Amniotic stem cell (primary cell): ENCODE data around the gene C16orf82.
"Not testable (repeated sequence)": the region's sequence is repeated elsewhere in the genome, so short reads cannot be mapped to it uniquely, and the experiment has no call there.

Source experiments
- DNase-seq: peaks from one replicate; lab custom pipeline; 2025; lab: John Stamatoyannopoulos, UW

Gene C16orf82

DNA sequence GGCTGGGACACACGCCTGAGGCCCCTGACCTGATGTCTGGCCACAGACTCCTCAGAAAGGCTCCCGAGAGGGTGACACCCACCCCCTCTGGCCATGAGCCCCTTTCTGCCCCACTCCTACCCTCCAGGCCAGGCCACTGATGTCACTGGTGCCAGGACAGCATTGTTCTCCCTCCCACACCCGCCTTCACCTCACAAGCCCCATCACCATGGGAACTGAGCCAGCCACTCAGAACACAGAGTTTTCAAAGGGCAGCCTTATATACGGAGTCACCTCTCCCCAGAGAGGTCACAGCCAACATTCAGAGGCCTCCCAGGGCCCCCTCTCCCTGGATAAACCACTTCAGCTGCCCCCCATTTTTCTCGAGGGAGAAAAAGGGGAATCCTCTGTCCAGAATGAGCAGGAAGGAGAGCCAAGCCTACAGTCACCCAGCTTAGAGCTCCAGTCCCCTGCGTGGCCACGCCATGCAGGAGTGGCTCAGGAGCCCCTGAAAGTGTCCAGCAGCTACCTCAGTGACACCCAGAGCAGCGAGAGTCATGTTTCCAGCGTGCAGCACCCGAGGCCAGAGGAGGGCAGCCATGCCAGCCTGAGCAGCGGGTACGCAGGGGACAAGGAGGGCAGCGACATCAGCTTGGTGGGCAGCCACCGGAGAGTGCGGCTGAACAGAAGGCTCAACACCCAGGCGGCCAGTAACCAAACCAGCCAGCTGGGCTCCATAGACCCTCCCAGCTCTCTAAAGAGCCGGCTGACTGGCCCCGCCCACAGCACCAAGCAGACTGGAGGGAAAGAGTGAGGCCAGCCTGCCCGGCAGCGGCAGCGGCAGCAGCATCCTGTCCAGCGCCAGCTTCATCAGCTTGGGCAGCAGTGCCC is at the start of gene C16orf82:
Gene C16orf82 (plus strand): TSS at position 260 of the 870 bp plus-strand sequence.
- DNase-seq = no peak

DNA sequence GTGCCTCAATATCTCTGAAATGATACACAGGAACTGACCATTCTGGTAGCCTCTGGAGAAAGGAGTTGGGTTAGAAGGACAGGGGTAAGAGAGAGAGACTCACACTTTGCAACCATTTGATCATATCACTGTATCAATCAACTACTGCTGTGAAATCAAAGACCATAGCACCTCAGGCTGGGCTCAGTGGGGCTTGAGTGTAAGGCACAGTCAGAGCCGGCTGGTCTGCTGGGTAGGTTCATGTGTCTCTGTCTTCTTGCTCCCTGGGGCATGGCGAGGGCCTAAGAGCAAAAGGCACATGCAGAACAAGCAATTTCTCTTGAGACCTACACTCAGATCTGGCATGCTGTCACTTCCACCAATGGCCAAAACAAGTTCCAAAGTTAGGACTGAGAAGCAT is 46.7 kb upstream of the C16orf82 start:
- DNase-seq = no peak

DNA sequence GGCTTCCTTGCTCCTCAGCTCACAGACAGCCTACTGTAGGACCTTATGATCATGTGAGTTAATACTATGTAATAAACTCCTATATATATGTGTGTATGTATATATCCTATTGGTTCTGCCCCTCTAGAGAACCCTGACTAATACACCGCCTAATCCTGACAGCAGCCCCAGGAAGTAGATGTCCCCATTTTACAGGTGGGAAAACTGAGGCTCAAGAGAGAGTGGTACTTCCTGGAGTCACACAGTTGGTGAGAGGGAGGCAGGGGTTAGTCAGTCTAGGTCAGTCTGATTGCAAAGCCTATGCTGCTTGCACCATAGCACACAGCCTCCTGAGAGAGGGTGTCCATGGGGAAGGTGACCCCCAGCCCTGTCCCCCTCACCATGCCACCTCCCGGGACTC is 42.7 kb upstream of the C16orf82 start:
- no peak for DNase-seq

DNA sequence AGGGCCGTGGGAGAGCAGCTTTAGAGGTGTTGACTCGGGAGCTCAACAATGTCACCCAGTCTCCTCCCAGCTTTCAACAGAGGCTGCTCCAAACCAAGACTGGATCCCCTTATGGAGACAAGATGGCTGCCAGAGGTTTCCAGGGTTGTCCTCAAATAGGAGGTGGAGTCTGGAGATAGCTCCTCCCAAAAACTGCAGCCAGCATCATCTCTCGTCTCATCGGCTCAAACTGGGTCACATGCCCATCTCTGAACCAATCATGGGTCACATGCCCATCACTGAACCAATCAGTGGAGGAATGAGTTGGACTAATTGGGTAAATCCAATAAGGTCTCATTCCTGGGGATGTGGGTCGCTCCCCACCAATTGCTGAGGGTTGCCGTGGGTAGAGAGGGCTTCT is 41.1 kb upstream of the C16orf82 start:
- no peak for DNase-seq

DNA sequence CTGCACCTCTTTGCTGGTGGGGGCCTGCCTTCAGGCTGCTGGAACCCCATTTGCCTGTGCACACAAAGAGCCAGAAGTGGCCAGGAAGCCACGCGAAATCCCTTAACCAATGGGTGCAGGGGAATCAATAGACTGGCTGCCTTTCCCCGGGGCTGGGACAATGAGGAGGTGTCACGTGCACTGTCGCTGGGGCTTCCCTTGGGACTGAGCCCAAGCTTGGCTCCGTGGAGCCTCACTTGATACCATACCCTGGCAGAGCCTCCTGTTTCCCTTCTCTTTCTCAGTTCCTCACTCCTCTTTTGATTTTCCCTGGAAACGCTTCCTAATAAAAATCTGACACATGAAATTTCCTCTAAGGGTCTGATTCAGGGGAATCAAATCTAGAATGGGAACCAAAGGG is 38.8 kb upstream of the C16orf82 start:
- no peak for DNase-seq

DNA sequence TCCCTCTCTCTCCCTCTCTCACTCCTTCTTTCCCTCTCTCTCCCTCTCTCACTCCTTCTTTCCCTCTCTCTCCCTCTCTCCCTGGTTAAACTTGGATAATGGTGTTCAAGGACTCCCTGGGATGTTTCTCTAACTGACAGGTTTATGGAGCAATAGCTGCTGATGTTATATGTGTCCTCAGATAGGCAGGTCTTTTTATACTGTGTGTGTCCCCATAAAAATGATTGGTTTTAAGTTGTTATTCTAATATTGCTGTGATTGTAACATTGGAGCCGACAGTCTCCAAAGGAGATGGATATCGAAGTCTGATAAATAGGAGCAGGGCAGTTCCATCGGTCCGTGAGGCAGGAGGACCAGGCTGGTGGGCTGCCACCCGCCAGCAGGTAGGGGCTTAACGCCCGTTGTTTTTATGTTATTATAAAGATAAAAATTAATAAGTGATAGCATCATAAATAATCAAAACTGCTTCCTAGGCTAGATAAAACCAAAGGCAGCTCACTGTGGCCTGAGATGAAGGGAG is 38.1 kb upstream of the C16orf82 start:
- DNase-seq = no peak

DNA sequence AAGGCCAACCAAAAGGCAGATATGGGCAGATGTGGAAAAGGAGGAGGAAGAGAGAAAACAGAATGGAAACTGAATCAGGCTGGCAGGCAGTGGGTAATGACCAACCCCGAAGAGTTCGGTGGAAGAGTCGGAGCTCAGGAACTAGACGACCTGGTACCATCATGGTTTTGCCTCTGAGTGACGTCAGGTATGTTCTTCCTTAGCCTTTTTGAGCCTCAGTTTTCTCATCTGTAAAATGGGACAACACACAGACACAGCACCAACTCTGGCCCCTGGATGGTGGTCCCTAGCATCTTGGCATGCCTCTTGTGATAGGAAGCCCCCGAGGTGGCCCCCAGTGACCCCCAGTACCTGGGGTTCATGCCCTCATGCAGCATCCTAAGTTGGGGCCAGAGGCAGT is 37.2 kb upstream of the C16orf82 start:
- DNase-seq = no peak

DNA sequence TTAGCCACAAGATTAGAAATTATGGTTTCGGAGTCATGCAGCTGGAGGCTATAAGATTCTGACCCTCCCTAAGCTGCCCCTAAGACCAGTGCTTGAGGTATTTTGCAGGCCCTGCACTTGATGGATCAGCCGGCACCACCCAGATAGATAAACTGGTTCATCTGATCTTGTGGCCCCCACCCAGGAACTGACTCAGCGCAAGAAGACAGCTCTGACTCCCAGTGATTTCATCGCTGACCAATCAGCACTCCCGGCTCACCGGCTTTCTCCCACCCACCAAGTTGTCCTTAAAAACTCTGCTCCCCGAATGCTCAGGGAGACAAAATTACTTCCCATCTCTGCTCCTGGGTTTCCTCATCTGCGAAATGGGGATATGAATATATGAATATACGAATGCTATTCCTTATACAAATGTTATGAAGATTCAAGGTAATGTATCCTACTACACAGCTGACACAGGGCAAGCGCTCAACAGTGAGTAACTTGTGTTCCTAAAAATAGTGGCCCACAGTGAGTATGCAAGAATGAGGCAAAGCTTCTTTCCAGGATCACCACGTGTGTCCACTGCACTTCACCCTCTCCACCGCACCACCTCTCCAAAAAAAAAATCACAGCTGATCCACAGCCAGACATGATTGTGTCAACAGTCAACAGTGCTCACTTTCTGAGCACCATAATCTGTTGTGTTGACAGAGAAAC is 33.3 kb upstream of the C16orf82 start:
- no peak for DNase-seq

DNA sequence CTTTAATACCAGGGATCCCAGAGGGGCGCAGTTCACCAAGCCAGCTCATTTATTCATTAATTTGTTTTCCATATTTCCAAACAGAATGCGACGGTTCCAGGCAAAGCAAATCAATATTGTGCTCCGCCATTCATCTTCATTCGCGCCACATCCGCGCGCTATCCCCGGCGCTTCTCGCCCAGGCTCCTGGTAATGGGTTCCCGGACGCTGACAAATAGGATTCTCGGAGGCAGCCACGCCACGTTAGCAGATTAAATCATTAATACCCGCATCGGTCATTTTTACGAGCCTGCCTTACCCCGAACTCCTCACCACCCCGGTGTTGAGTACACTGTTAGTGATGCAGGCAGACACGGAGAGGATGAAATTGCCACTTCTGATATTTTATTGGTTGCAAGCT is 26.0 kb upstream of the C16orf82 start:
- DNase-seq = no peak

DNA sequence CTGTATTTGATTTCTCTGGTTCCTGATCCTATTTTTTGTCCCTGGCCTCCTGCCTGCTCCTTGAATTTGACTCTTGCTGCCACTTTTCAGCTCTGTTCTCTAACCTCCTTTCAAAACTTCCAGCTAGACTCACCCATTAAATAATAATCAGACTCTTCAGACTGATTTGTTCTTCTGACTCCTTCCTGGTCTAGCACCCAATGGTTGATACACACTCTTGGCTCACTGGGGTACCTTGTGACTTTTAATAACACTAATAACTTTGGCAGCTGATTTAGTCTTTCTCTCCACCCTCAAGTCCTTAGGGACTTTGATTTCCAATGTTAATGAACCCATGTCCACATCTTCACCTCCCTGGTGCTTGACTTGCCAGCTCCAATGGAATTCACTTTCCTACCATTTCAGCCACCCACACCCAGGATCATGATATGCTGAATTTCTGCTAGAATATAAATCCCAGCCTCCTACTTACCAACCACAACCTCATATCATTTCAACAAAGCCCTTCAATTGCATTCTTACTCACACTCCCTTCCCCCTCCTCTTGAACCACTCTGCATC is 19.7 kb upstream of the C16orf82 start:
- no peak for DNase-seq

DNA sequence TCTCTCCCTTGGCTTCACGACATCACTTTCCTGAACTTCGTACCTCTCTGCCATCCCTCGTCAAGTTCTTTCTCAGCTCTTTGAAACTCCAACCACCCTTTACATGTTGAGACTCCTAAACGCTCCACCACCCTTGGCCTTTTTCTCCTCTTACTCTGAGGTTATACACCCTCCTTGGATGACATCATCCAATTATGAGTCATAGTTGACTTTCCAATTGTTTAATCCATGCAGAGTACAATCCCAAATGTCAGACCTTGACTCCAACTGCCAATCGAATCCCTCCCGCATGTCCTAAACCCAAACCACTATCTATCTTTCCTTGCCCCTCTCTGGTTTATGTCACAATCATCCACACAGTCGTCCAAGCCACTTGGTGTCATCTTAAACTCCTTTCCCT is 18.4 kb upstream of the C16orf82 start:
- DNase-seq = no peak

DNA sequence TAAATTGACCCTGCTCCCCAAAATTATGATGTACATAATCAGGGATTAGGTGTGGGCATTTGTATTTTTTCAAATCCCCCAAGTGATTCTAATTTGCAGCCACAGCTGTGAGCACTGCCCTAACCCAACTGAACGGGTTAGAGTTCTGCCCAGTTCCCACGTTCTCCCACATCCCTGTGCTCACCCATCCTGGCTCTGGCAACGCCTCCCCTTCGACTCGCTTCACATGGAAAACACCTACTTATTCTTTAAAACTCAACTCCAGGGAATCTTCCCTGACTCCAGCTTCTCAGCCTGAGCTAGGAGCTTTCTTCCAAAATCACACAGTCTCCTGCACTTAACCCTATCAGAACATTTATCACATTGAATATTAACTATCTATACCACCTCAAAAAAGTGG is 17.6 kb upstream of the C16orf82 start:
- no peak for DNase-seq

DNA sequence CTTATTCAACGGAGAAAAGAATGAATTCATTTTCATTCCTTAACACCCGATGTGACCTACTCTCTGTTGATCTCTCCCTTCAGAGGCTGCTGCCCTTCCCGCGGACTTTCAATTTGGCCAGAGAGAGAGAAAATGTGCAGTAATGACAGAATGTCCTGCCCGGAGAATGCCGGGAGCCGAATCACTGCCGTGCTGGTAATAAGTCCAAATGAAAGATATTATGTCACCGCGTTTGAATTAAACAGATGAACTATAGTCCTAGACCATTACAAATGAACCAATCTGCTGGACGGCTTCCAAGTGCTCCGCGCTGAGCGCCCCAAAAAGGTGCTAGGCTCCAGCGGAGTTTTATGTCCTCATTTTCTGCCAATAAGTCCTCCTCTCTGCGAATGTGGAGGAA is 14.7 kb upstream of the C16orf82 start:
- DNase-seq = no peak

DNA sequence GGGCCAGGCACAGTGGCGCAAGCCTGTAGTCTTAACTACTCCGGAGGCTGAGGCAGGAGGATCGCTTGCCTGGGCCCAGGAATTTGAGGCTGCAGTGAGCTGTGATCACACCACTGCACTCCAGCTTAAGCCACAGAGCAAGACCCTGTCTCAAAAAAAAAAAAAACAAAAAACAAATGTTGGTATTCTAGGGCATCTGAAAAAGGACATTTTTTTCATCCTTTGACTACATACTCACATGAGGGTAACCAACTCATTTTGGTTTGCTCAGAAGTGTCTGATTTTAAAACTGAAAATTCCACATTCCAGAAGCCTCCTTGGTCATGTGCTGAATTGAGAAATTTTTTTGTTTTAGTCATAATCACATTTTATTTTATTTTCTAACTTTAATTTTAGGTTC is 12.7 kb upstream of the C16orf82 start:
- DNase-seq = no peak

DNA sequence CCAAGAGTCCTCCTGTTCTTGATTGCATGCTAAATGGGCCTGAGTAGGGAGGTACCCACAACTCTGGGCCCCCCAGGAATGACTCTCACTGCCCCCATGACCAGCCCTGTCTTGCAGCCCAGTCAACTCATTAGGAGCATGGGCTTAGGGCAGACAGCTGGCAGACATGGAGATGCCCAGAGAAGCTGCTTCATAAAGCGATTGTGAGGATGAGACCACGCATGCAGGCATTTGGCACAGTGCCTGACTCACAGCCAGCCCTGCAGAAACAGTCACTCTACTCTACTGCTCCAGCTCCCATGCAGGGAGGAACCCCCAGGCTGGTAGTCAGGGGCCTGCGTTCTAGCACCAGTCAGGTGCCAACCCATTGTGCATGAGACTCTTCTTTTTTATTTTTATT is 8.4 kb upstream of the C16orf82 start:
- no peak for DNase-seq

DNA sequence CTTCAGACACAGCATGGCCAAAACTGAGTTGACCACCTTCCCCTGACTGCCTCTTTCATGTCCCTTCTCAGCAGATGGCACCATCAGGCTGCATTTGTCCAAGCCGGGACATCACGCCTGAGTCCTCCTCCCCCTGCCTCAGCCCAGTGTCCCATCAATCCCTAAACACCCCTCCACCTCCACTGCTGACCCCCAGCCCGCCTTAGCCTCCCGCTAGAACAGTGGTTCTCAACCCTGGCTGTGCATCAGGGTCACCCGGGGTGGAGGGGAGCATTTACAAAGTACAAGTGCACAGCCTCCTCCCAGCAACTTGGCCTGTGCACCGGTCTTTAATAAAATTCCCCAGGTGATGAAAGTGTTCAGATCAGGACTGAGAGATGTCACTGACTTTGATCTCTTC is 4.0 kb downstream of the C16orf82 start:
- DNase-seq = no peak

DNA sequence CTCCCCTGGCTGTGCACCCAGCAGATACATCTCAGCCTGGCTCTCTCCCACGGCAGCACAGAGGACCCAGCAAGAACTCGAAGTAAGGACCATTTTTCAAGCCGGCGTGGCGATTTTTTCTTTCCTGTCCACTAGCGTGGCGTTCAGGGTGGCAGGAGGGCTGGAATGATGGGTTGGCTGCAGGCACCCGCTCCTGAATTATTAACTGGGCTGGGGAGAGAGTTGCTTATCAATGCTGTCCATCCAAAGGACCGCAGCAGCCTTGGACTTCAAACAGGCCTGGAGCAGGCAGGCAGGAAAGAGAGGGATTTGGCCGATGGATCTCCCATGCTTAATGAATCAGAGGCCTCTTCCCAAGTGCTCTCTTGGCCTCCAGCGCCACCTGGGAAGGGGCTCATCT is 7.0 kb downstream of the C16orf82 start:
- DNase-seq = no peak

DNA sequence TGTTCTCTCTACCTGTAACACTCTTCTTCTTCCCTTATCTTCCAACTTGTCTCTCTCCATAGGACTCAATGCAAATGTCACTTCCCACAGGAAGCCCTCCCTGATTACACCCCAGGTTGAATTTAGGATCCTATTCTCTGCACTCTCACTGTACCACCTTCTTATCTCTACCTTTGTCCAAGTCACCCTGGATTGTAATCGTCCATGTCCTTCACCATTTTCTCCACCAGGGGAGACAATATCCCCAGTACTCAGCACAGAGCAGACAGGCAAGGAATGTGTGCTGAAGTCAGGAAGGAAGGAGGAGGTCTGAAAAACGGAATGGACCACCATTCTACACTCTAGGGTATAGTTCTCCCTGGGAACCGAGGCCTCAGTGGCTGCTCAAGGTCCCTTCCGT is 14.2 kb downstream of the C16orf82 start:
- DNase-seq = no peak

DNA sequence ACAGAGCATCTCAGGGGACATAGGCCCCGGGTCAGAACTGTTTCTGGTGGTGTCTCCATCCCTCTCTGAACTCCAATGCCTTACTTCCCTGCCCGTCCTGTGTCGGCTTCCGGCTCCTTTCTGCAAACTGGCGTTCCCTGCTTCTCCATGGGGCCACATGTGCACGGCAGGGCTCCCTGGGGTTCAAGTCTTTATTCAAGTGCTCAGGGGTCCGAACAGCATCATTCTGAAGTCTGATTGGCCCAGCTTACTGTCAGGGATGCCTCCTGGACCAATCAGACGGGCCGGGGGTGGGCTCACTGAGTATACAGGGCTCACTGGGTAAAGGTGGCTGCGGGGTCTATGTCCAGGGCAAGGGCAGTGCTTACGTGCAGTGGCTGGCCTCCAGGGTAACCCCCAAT is 17.1 kb downstream of the C16orf82 start:
- no peak for DNase-seq

DNA sequence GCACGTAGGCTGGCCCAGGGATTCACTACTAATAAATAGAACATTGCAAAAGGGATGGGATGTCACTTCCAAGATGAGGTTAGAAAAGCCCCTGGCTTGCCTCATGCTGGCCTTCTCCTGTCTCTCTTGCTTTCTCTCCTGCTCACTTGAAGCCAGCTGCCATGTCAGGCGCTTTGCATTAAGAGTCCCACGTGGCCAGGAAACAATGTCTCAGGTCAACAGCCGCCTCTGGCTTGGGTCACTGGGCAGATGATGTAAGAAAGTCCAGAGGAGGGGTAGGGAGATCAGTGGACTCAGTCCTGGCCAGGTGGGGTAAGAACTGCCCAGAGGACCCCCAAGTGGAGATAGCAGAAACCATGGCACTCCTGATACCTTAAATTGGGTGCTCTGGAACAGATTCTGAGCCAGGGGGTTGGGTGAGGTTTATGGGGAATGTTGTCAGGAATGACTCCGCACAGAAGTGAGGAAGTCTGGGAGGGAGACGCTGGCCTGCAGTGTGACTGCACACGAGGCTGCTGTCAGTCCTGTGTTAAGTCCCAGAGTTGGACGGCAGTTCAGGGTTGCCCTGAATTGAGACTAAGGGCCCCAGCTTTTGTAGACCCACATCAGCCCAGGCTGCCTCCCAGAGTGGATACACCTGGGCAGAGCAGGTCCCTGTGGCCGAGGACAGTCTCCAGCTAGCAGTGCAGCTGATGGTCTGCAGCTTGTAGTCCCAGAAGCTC is 17.7 kb downstream of the C16orf82 start:
- DNase-seq = no peak

DNA sequence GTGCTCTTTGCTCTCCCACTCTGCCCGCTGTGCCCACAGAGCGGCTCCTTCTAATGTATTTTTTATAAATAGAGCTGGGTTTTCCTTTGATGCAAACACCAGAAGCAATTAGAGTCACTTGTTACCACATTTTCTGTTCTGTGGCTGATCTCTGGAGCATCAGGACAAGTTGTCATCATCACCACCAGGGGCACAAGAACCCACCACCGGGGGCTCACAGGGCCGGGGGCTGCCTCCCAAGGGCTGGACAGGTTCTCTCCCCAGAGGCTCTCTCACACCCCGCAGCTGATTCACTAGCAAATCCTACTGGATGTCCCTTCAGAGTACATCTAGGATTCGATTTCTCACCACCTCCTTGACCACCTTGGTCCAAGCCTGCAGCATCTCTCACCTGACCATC is 18.5 kb downstream of the C16orf82 start:
- DNase-seq = no peak

DNA sequence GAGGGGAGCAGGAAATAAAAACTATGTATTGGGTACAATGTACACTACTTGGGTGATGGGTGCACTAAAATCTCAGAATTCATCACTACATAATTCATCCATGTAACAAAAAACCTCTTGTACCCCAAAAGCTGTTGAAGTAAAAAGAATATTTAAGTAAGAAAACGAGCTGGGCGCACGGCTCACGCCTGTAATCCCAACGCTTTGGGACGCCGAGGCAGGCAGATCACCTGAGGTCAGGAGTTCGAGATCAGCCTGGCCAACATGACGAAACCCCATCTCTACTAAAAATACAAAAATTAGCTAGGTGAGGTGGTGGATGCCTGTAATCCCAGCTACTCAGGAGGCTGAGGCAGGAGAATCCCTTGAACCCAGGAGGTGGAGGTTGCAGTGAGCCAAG is 19.3 kb downstream of the C16orf82 start:
- DNase-seq = not testable (repeated sequence)
